Activated CD8-positive, alpha-beta T cell treated with anti-CD3 and anti-CD28 coated beads for 36 hours (primary cell): ENCODE results near the gene OR2A14. TPM values are rescaled to one million over a fixed set of nuclear protein-coding genes. Genes with fewer than 3 reads are reported as not detected.
"Not testable (repeated sequence)": the region's sequence is repeated elsewhere in the genome, so short reads cannot be mapped to it uniquely, and the experiment has no call there.

Source experiments
- ATAC-seq: fragments of 200-7000 bp; cut with Tn5 transposase; one replicate; pipeline ENCODE4 v1.10.0; 2021; ENCODE audit warnings: mild to moderate bottlenecking, moderate library complexity
- CTCF ChIA-PET: fragments of 350-600 bp; sonication (Branson Sonifier 250); formaldehyde crosslinking; loops from one replicate; lab custom pipeline; 2021; ENCODE audit warnings: antibody characterized with exemption; lab: Charles Lee
- POLR2A ChIA-PET: fragments of 350-600 bp; sonication (Branson Sonifier 250); formaldehyde crosslinking; loops from one replicate; lab custom pipeline; 2021; ENCODE audit warnings: antibody characterized with exemption; lab: Charles Lee
- DNase-seq: peaks from one replicate; pipeline ENCODE4 v3.0.0-alpha.2; 2020
- H3K27ac Mint-ChIP-seq: one replicate; pipeline ENCODE4 v1.8.0; 2021; ENCODE audit warnings: mild to moderate bottlenecking, mixed read lengths
- H3K27me3 Mint-ChIP-seq: one replicate; pipeline ENCODE4 v1.8.0; 2021; ENCODE audit warnings: mixed read lengths
- H3K36me3 Mint-ChIP-seq: one replicate; pipeline ENCODE4 v1.8.0; 2021; ENCODE audit warnings: low read depth, mixed read lengths
- H3K4me1 Mint-ChIP-seq: one replicate; pipeline ENCODE4 v1.8.0; 2021; ENCODE audit warnings: low read depth, mixed read lengths
- H3K4me3 Mint-ChIP-seq: one replicate; pipeline ENCODE4 v1.8.0; 2021; ENCODE audit warnings: mild to moderate bottlenecking, moderate library complexity, mixed read lengths
- H3K9me3 Mint-ChIP-seq: one replicate; pipeline ENCODE4 v1.8.0; 2021; ENCODE audit warnings: mixed read lengths
- CTCF ChIP-seq: fragments of 200-600 bp; IDR thresholded peaks from one replicate; pipeline ENCODE4 v1.8.0; 2022; ENCODE audit warnings: antibody characterized with exemption, mild to moderate bottlenecking
- intact Hi-C: fragments of 100-400 bp; cut with micrococcal nuclease; formaldehyde crosslinking; loops from one replicate; pipeline ENCODE4 v1.10.0; 2022
- total RNA-seq, 2 experiments: library from RNA; stranded (reverse); gene quantifications; one replicate each; pipeline ENCODE4 v1.2.3, GENCODE V29; 2021

OR2A14 gene
- total RNA-seq, 2 experiments from 2014 or later, result not detected

GRCh38 chr7:144174613-144175012 is 51.6 kb downstream of the OR2A14 start:
- no peak for TF ChIP-seq CTCF
- ATAC-seq, result no peak

GRCh38 chr7:144178380-144179164 is 55.6 kb downstream of the OR2A14 start:
- H3K4me3 Mint-ChIP-seq, H3K36me3 Mint-ChIP-seq, H3K4me1 Mint-ChIP-seq, POLR2A ChIA-PET, H3K9me3 Mint-ChIP-seq, H3K27me3 Mint-ChIP-seq, intact Hi-C loops, H3K27ac Mint-ChIP-seq: not testable (repeated sequence)
- CTCF ChIA-PET, result interaction anchor here (0.9 to 1.6 kb wide), 6 partner anchors 10 to 259 kb away, joined by 4 to 14 read pairs (median 5); no protein-coding TSS in a partner anchor
- ATAC-seq (peak; percentile 88), DNase-seq (peak; percentile 33)
- peak; percentile 45 for TF ChIP-seq CTCF

More at GRCh38 chr7:144174613-144175012, 51.6 kb downstream of the OR2A14 start:
- intact Hi-C loops, result no loop called here
- Mint-ChIP-seq H3K9me3 (peaks cover 10% of the 10 kb centered on the region), H3K27ac (no peak overlapping the region), H3K4me1 (no peaks in the 10 kb centered on the region), H3K27me3 (peaks cover 4% of the 10 kb centered on the region), H3K36me3 (no peaks in the 10 kb centered on the region), H3K4me3 (no peak overlapping the region)
- DNase-seq, result no peak
- ChIA-PET CTCF (no interaction called here), POLR2A (no interaction called here)

- CTCF ChIA-PET, H3K27ac Mint-ChIP-seq, DNase-seq, H3K9me3 Mint-ChIP-seq, intact Hi-C loops, H3K4me3 Mint-ChIP-seq, H3K27me3 Mint-ChIP-seq, ATAC-seq, H3K36me3 Mint-ChIP-seq, POLR2A ChIA-PET, H3K4me1 Mint-ChIP-seq: not testable (repeated sequence)
Measured at GRCh38 chr7:144179165-144179479, 56.1 kb downstream of the OR2A14 start.

Other genes with a start within 250 kb of the OR2A14 start
- gene TCAF1, start 221.0 kb upstream of the OR2A14 start, total RNA-seq, result 10 to 100 TPM; 13.8 to 14.7 TPM
- gene OR2F2, start 187.9 kb upstream of the OR2A14 start, total RNA-seq, result not detected
- gene OR2F1, start 168.3 kb upstream of the OR2A14 start, total RNA-seq, result not detected
- gene OR6B1, start 122.9 kb upstream of the OR2A14 start, total RNA-seq, result not detected
- gene OR2A5, start 74.2 kb upstream of the OR2A14 start, total RNA-seq, result not detected
- not detected for gene OR2A25, start 53.4 kb upstream of the OR2A14 start, total RNA-seq
- not detected for gene OR2A12, start 36.9 kb upstream of the OR2A14 start, total RNA-seq
- not detected for gene OR2A2, start 13.6 kb upstream of the OR2A14 start, total RNA-seq
- 1 to 10 TPM in 1 of 2 experiments, under 1 TPM in 1; 0.87 to 1.6 TPM for gene CTAGE4, start 60.3 kb downstream of the OR2A14 start, total RNA-seq
- 1 to 10 TPM; 2.3 to 2.8 TPM for gene ARHGEF35, start 72.7 kb downstream of the OR2A14 start, total RNA-seq
- gene OR2A42, start 116.4 kb downstream of the OR2A14 start, total RNA-seq, result not detected
- gene OR2A7, start 141.6 kb downstream of the OR2A14 start, total RNA-seq, result 1 to 10 TPM; 2.0 to 2.1 TPM
- under 1 TPM; 0.25 to 0.85 TPM for gene CTAGE8, start 146.1 kb downstream of the OR2A14 start, total RNA-seq
- not detected for gene OR2A1, start 189.2 kb downstream of the OR2A14 start, total RNA-seq
- gene ARHGEF5, start 232.2 kb downstream of the OR2A14 start, total RNA-seq, result 1 to 10 TPM; 6.7 to 7.5 TPM